HepG2 (cell line): Measurements from ENCODE around the gene RBM47.

Experiments used
- CEBPB ChIP-seq: IDR thresholded peaks from 2 replicates; pipeline ENCODE4 v1.6.1; 2011; ENCODE audit warnings: low read depth, low read length, improper control_type of control experiment, borderline replicate concordance
- RBM39 ChIP-seq: fragments of 200-400 bp; formaldehyde crosslinking; IDR thresholded peaks from one replicate; pipeline ENCODE4 v1.6.1; 2018; ENCODE audit warnings: antibody characterized with exemption, mild to moderate bottlenecking, low read depth, low read length; ENCODE audit not compliant: poor library complexity, severe bottlenecking
- SMAD1 ChIP-seq: sonication (generic); formaldehyde crosslinking; IDR thresholded peaks from 2 replicates; pipeline ENCODE4 v1.4.0; 2020; ENCODE audit warnings: missing genetic modification reagents, low read depth, mild to moderate bottlenecking, borderline replicate concordance
- SUZ12 ChIP-seq: fragments of 150-350 bp; IDR thresholded peaks from 2 replicates; pipeline ENCODE4 v1.6.1; 2014; ENCODE audit warnings: low read depth, low read length
- TAF1 ChIP-seq: sonication (generic); formaldehyde crosslinking; IDR thresholded peaks from 2 replicates; pipeline ENCODE4 v1.4.0; 2020; ENCODE audit warnings: missing genetic modification reagents
- TEAD2 ChIP-seq: sonication (generic); formaldehyde crosslinking; IDR thresholded peaks from 2 replicates; pipeline ENCODE4 v1.9.0; 2021; ENCODE audit warnings: missing genetic modification reagents
- ZNF225 ChIP-seq: sonication (generic); formaldehyde crosslinking; IDR thresholded peaks from 2 replicates; pipeline ENCODE4 v1.4.0; 2020; ENCODE audit warnings: mild to moderate bottlenecking, missing genetic modification reagents

GRCh38 chr4:40559585-40560465 lies 69.8 kb downstream of the RBM47 start:
- TF ChIP-seq TEAD2 (CRISPR knock-in tag) = no peak
- TF ChIP-seq TAF1 (CRISPR knock-in tag) = no peak
- TF ChIP-seq RBM39 = no peak
- no peak for TF ChIP-seq CEBPB
- TF ChIP-seq ZNF225 (CRISPR knock-in tag) = no peak
- no peak for TF ChIP-seq SMAD1
- TF ChIP-seq SUZ12 = no peak
